ENCODE results near the gene ABCC12.
"Not testable (repeated sequence)": the region's sequence is repeated elsewhere in the genome, so short reads cannot be mapped to it uniquely, and the experiment has no call there.

GRCh38 chr16:48181746-48182520, 26.1 kb upstream of the ABCC12 start:
- TF ChIP-seq CTCF (conservative IDR thresholded peaks at IDR 0.05); ZFX (IDR thresholded peaks at IDR 0.05): not testable (repeated sequence)

Data from C4-2B (cell line).